HL-60 (cell line): Measurements from ENCODE around the gene ZZZ3.

Experiments
- DNase-seq, 2 experiments: peaks; one replicate each; pipeline ENCODE4 v3.0.0-alpha.2; 2010 to 2020; ENCODE audit warnings: low read depth in 1 of 2, low spot score in 1 of 2
- H3K27ac ChIP-seq: fragments of 250-450 bp; sonication (Bioruptor Pico); replicated peaks from 2 replicates; pipeline ENCODE4 v1.5.1; 2020; ENCODE audit warnings: mild to moderate bottlenecking, moderate library complexity
- H3K27me3 ChIP-seq: fragments of 250-450 bp; sonication (Bioruptor Pico); 2 replicates; pipeline ENCODE4 v1.5.1; 2021; ENCODE audit warnings: mild to moderate bottlenecking, moderate library complexity; ENCODE audit not compliant: insufficient read depth, poor library complexity, severe bottlenecking
- H3K4me3 ChIP-seq: replicated peaks from 2 replicates; pipeline ENCODE4 v1.5.1; 2011; ENCODE audit warnings: mild to moderate bottlenecking, control low read depth, low read length; ENCODE audit not compliant: insufficient read depth
- GABPA ChIP-seq: IDR thresholded peaks from 2 replicates; pipeline ENCODE4 v1.6.1; 2012; ENCODE audit warnings: low read depth
- POLR2AphosphoS5 ChIP-seq: IDR thresholded peaks from 2 replicates; pipeline ENCODE4 v1.6.1; 2012; ENCODE audit warnings: low read depth
- SPI1 ChIP-seq: IDR thresholded peaks from 2 replicates; pipeline ENCODE4 v1.6.1; 2012; ENCODE audit warnings: low read depth, mild to moderate bottlenecking, borderline replicate concordance
- TF ChIP-seq, protein P1 (sequence below): IDR thresholded peaks from one replicate; pipeline ENCODE4 v1.5.1; 2011; ENCODE audit warnings: low read length, control low read depth, inconsistent platforms; ENCODE audit not compliant: insufficient read depth
- TF ChIP-seq, protein P2 (sequence below): IDR thresholded peaks from 2 replicates; pipeline ENCODE4 v1.6.1; 2012; ENCODE audit warnings: low read depth; ENCODE audit not compliant: insufficient replicate concordance

The ZZZ3 gene

DNA sequence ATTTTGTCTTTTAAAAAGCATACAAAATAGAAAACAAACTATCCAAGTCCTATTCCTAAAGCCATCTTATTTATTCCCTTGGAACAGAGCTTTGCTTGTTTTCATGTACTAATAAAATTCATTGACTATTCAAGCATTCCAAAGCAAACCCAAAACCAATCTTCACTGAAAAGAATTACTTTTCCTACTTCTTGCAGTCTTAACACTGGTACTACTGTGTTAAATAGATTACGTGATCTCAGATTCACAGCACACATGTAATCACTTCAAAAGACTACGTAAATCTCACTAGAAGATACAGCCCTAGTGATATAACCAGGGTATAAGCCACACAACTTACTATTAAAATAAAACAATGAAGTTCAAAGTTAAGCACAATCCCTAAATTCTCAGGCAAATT, 39.0 kb downstream of the ZZZ3 start:
- TF ChIP-seq GABPA, result no peak
- TF ChIP-seq, protein P1, sequence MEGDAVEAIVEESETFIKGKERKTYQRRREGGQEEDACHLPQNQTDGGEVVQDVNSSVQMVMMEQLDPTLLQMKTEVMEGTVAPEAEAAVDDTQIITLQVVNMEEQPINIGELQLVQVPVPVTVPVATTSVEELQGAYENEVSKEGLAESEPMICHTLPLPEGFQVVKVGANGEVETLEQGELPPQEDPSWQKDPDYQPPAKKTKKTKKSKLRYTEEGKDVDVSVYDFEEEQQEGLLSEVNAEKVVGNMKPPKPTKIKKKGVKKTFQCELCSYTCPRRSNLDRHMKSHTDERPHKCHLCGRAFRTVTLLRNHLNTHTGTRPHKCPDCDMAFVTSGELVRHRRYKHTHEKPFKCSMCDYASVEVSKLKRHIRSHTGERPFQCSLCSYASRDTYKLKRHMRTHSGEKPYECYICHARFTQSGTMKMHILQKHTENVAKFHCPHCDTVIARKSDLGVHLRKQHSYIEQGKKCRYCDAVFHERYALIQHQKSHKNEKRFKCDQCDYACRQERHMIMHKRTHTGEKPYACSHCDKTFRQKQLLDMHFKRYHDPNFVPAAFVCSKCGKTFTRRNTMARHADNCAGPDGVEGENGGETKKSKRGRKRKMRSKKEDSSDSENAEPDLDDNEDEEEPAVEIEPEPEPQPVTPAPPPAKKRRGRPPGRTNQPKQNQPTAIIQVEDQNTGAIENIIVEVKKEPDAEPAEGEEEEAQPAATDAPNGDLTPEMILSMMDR, result no peak
- no peak for TF ChIP-seq POLR2AphosphoS5
- TF ChIP-seq SPI1, result no peak
- DNase-seq, result no peak
- no peak overlapping the region for H3K27ac ChIP-seq
- H3K27me3 ChIP-seq, result no peaks in the 10 kb centered on the region
- no peak overlapping the region for H3K4me3 ChIP-seq

DNA sequence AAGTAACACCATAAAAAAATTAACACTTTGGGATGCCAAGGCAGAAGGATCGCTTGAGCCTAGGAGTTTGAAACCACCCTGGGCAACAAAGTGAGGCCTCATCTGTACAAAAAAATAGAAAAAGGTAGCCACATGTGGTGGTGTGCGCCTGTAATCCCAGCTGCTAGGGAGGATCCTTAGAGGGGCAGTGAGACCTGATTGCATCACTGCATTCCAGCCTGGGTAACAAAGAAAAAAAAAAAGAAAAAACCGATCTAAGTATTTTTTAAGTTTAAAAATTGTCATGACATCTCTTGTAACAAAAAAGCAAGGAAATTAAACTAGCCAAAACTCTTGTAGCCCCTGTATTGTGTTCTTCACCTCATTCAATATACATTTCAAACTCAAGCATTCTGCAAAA, 39.5 kb downstream of the ZZZ3 start:
- H3K27me3 ChIP-seq, result no peaks in the 10 kb centered on the region
- no peak for DNase-seq
- no peak overlapping the region for H3K27ac ChIP-seq
- no peak overlapping the region for H3K4me3 ChIP-seq
- TF ChIP-seq SPI1, result no peak
- TF ChIP-seq, protein P1, result no peak
- TF ChIP-seq POLR2AphosphoS5, result no peak
- no peak for TF ChIP-seq GABPA
- TF ChIP-seq, protein P2, sequence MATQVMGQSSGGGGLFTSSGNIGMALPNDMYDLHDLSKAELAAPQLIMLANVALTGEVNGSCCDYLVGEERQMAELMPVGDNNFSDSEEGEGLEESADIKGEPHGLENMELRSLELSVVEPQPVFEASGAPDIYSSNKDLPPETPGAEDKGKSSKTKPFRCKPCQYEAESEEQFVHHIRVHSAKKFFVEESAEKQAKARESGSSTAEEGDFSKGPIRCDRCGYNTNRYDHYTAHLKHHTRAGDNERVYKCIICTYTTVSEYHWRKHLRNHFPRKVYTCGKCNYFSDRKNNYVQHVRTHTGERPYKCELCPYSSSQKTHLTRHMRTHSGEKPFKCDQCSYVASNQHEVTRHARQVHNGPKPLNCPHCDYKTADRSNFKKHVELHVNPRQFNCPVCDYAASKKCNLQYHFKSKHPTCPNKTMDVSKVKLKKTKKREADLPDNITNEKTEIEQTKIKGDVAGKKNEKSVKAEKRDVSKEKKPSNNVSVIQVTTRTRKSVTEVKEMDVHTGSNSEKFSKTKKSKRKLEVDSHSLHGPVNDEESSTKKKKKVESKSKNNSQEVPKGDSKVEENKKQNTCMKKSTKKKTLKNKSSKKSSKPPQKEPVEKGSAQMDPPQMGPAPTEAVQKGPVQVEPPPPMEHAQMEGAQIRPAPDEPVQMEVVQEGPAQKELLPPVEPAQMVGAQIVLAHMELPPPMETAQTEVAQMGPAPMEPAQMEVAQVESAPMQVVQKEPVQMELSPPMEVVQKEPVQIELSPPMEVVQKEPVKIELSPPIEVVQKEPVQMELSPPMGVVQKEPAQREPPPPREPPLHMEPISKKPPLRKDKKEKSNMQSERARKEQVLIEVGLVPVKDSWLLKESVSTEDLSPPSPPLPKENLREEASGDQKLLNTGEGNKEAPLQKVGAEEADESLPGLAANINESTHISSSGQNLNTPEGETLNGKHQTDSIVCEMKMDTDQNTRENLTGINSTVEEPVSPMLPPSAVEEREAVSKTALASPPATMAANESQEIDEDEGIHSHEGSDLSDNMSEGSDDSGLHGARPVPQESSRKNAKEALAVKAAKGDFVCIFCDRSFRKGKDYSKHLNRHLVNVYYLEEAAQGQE, result no peak

DNA sequence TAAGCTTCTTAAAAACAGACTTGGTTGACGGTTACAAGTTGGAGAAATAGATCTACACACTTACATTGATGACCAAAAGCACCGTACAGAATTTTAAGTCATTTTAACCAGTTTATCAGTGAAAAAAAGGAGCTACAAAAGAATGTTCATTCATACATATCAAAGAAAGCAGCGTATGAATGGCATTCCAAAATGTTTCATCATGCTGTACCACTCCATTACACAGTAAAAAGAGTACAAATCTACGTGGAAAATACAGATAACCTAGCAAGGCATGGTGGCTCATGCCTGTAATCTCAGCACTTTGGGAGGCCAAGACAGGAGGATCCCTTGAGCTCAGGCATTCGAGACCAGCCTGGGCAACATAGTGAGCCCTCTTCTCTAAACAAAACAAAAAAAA, 40.3 kb downstream of the ZZZ3 start:
- Histone ChIP-seq H3K4me3 (no peak overlapping the region), H3K27me3 (no peaks in the 10 kb centered on the region), H3K27ac (no peak overlapping the region)
- no peak for TF ChIP-seq SPI1
- TF ChIP-seq POLR2AphosphoS5, result no peak
- TF ChIP-seq, protein P1, result no peak
- TF ChIP-seq GABPA, result no peak
- TF ChIP-seq, protein P2, result no peak
- no peak for DNase-seq

DNA sequence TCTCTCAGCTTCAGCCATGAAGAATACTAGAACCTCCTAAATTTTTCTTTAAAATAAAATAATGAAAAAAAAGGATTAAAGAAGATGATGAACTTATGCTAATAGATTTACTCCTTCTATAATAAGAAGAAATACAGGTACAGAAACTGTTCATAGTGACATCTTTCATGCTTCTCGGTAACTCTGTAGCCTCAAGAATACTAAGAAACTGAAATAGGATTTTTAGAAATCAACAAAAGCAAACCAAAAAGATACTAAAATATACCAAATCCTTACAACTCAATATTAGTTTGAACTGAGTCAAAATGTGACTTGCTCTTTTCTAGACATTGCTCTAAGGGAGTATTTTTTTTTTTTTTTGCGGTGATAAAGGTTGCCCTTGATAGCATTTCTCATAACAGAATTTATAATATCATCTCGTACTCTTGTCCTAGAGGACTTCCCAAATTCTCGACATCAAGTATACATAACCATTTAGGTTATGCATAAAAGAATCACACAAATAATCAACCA, 42.8 kb downstream of the ZZZ3 start:
- Histone ChIP-seq H3K27me3 (no peaks in the 10 kb centered on the region), H3K4me3 (no peak overlapping the region), H3K27ac (no peak overlapping the region)
- DNase-seq, result no peak
- TF ChIP-seq POLR2AphosphoS5 (no peak), GABPA (no peak), SPI1 (no peak)
- TF ChIP-seq, protein P1, result no peak
- TF ChIP-seq, protein P2, result no peak
